ENCODE measurements around the gene ALX3.
A peak's percentile ranks its signal among the peaks of the same experiment; 100 is the strongest.
"Not testable (repeated sequence)": the region's sequence is repeated elsewhere in the genome, so short reads cannot be mapped to it uniquely, and the experiment has no call there.

Gene ALX3

DNA sequence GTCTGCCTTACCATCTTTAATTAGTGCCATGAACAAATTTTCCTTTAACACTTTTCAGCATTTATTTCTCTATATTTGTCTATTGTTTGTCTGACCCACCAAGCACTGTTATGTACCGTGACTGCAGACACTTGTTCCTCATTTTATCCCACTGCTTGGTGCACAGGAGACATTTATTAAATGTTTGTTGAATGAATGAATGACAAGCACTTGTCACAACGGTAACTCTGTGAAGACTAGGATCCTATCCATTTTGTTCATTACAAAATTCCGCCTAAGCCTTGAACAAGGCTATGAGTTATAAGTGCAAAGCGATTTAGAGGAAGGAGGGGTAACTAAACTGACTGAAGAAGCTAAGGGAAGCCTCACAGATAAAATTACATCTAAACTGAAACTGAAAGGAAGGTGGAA lies 36.4 kb downstream of the ALX3 start:
- H3K4me3 ChIP-seq (ENCODE audit: low read depth, low read length), result peak overlapping the region; percentile 92
- TF ChIP-seq, protein P1, sequence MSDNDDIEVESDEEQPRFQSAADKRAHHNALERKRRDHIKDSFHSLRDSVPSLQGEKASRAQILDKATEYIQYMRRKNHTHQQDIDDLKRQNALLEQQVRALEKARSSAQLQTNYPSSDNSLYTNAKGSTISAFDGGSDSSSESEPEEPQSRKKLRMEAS (IDR thresholded peaks at IDR 0.05; ENCODE audit: low read depth, low read length), result no peak
- TF ChIP-seq POLR2A (IDR thresholded peaks at IDR 0.05; ENCODE audit: extremely low read depth, insufficient read length), result no peak
- TF ChIP-seq, protein P2, sequence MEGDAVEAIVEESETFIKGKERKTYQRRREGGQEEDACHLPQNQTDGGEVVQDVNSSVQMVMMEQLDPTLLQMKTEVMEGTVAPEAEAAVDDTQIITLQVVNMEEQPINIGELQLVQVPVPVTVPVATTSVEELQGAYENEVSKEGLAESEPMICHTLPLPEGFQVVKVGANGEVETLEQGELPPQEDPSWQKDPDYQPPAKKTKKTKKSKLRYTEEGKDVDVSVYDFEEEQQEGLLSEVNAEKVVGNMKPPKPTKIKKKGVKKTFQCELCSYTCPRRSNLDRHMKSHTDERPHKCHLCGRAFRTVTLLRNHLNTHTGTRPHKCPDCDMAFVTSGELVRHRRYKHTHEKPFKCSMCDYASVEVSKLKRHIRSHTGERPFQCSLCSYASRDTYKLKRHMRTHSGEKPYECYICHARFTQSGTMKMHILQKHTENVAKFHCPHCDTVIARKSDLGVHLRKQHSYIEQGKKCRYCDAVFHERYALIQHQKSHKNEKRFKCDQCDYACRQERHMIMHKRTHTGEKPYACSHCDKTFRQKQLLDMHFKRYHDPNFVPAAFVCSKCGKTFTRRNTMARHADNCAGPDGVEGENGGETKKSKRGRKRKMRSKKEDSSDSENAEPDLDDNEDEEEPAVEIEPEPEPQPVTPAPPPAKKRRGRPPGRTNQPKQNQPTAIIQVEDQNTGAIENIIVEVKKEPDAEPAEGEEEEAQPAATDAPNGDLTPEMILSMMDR (IDR thresholded peaks at IDR 0.05; ENCODE audit: low read depth, low read length), result no peak
- TF ChIP-seq MYC (IDR thresholded peaks at IDR 0.05; ENCODE audit: low read depth, low read length), result no peak
- no peak for DNase-seq (ENCODE audit: low read depth)

DNA sequence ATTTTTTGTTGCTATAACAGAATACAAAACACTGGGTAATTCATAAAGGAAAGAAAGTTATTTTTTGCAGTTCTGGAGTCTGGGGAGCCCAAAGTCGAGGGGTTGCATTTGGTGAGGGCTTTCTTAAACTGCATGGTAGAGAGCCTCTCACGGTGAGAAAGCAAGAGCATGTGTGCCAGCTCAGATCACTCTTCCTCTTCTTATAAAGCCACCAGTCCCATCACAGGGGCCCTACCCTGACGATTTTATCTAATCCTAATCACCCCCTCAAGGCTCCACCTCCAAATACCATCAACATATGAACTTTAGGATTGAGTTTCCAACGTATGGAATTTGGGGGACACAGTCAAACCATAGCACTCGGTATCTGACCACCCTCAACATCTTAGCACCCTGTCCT lies 37.1 kb downstream of the ALX3 start:
- H3K4me3 ChIP-seq (ENCODE audit: low read depth, low read length), result peak overlapping the region; percentile 92
- DNase-seq (ENCODE audit: low read depth), result peak; percentile 61
- TF ChIP-seq MYC (IDR thresholded peaks at IDR 0.05; ENCODE audit: low read depth, low read length) (no peak), POLR2A (IDR thresholded peaks at IDR 0.05; ENCODE audit: extremely low read depth, insufficient read length) (peak; percentile 41)
- TF ChIP-seq, protein P1 (IDR thresholded peaks at IDR 0.05; ENCODE audit: low read depth, low read length), result peak; percentile 24; the same call in 1 of the 2 replicates
- TF ChIP-seq, protein P2 (IDR thresholded peaks at IDR 0.05; ENCODE audit: low read depth, low read length), result no peak

DNA sequence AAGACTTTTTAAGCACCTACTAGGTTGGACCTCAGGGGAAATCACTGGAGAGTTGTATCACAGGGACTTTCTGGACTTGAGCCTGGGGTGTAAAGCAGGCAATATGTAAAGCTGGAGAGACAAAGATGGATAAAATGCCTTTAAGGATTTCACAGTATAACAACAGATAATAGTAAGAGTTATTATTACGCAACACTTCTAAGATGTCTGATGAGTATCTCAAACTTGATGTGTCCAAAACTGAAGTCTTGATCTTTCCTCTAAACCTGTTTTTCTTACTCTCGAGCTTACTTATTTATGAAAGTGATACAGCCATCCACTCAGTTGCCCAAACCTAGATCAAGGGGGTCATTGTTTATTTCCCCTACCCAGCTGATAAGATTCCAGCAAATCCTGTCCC lies 38.1 kb downstream of the ALX3 start:
- no peak overlapping the region for H3K4me3 ChIP-seq (ENCODE audit: low read depth, low read length)
- DNase-seq (ENCODE audit: low read depth), result no peak
- TF ChIP-seq, protein P2 (IDR thresholded peaks at IDR 0.05; ENCODE audit: low read depth, low read length), result no peak
- no peak for TF ChIP-seq MYC (IDR thresholded peaks at IDR 0.05; ENCODE audit: low read depth, low read length)
- TF ChIP-seq POLR2A (IDR thresholded peaks at IDR 0.05; ENCODE audit: extremely low read depth, insufficient read length), result no peak
- TF ChIP-seq, protein P1 (IDR thresholded peaks at IDR 0.05; ENCODE audit: low read depth, low read length), result no peak

DNA sequence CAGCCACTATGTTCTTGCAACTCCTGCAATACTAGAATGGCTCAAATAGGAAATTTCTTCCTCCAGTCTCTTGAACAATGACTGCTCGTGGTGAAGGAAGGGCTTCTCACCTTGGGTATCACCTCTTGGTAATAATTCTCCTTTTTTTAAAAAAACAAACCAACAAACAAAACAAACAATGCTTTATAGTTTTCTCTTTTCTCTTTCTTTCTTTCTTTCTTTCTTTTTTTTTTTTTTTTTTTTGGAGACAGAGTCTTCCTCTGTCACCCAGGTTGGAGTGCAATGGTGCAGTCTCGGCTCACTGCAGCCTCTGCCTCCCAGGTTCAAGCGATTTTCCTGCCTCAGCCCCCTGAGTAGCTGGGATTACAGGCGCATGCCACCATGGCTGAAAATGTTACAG lies 39.8 kb downstream of the ALX3 start:
- not testable (repeated sequence) for H3K4me3 ChIP-seq (ENCODE audit: low read depth, low read length); DNase-seq (ENCODE audit: low read depth)

DNA sequence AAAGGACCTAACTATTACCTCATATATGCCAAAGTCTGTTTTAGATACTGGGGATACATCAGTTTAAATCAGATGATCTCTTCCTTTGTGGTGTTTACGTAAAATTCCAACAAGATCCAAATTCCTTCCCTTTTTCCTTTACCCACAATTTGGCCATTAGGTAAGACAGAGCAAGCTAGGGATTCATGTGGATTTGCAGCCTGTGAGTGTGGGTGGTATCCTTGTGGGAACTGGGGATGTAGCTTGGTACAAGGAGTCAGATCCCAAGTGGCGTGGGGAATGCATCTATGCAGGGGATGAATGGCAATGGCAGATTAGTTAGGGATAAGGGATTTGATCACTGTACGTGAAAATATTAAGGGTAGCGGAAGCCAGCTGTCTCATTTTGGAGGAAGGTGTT lies 45.9 kb downstream of the ALX3 start:
- no peak for DNase-seq (ENCODE audit: low read depth)
- no peak overlapping the region for H3K4me3 ChIP-seq (ENCODE audit: low read depth, low read length)
- TF ChIP-seq MYC (IDR thresholded peaks at IDR 0.05; ENCODE audit: low read depth, low read length) (no peak), POLR2A (IDR thresholded peaks at IDR 0.05; ENCODE audit: extremely low read depth, insufficient read length) (no peak)
- TF ChIP-seq, protein P2 (IDR thresholded peaks at IDR 0.05; ENCODE audit: low read depth, low read length), result no peak
- TF ChIP-seq, protein P1 (IDR thresholded peaks at IDR 0.05; ENCODE audit: low read depth, low read length), result no peak

DNA sequence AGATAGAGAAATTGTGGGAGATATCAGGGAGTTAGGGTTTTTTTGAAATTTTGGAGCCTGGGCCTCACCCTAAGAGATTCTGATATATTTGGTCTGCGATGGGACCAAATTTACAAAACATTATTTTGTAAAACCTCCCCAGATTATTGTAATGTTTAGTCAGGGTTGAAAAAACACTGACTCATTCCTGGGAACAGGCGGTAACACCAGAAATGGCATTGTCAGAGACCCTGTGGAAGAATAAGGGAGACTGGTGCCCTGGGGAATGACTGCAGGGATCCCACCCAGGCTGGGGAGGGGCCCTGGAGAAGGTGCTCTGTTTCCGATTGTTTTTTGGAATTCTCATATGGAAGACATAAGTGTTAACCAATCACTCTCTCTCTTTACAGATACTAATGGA lies 49.2 kb downstream of the ALX3 start:
- DNase-seq (ENCODE audit: low read depth), result no peak
- TF ChIP-seq, protein P2 (IDR thresholded peaks at IDR 0.05; ENCODE audit: low read depth, low read length), result no peak
- TF ChIP-seq POLR2A (IDR thresholded peaks at IDR 0.05; ENCODE audit: extremely low read depth, insufficient read length) (no peak), MYC (IDR thresholded peaks at IDR 0.05; ENCODE audit: low read depth, low read length) (no peak)
- TF ChIP-seq, protein P1 (IDR thresholded peaks at IDR 0.05; ENCODE audit: low read depth, low read length), result no peak

More for the DNA sequence above, 49.2 kb downstream of the ALX3 start:
- no peak overlapping the region for H3K4me3 ChIP-seq (ENCODE audit: low read depth, low read length)
